PC-3 (cell line): Measurements from ENCODE around the gene HOXB9. TPM values are rescaled to one million over a fixed set of nuclear protein-coding genes. Genes with fewer than 3 reads are reported as not detected.

ENCODE experiments used
- ATAC-seq: fragments of 200-7000 bp; cut with Tn5 transposase; 2 replicates; pipeline ENCODE4 v1.9.1; 2020; ENCODE audit warnings: mild to moderate bottlenecking, moderate library complexity
- BruUV-seq: library from RNA; stranded (reverse); fragments of 400-500 nt; replicated peaks from 2 replicates; lab custom pipeline; 2021; lab: Mats Ljungman, UMichigan
- CTCF ChIA-PET: fragments of 300-600 bp; sonication (Branson Sonifier 250); formaldehyde crosslinking; loops from one replicate; lab custom pipeline; 2022; ENCODE audit warnings: antibody characterized with exemption; lab: Charles Lee
- POLR2A ChIA-PET: fragments of 300-600 bp; sonication (Branson Sonifier 250); formaldehyde crosslinking; loops from one replicate; lab custom pipeline; 2022; ENCODE audit warnings: antibody characterized with exemption; ENCODE audit not compliant: unreplicated experiment; lab: Charles Lee
- DNase-seq: peaks from one replicate; pipeline ENCODE4 v3.0.0-alpha.2; 2015
- H2AFZ ChIP-seq: fragments of 300-600 bp; sonication (generic); 2 replicates; pipeline ENCODE4 v1.6.0; 2016; ENCODE audit warnings: antibody characterized with exemption, low read length
- H3F3A ChIP-seq: fragments of 300-600 bp; sonication (generic); one replicate; pipeline ENCODE4 v1.6.0; 2017; ENCODE audit warnings: antibody characterized with exemption, low read length, control low read depth, mild to moderate bottlenecking; ENCODE audit not compliant: unreplicated experiment
- H3K27ac ChIP-seq: fragments of 300-600 bp; sonication (generic); 2 replicates; pipeline ENCODE4 v1.5.1; 2016; ENCODE audit warnings: mild to moderate bottlenecking, low read length
- H3K27me3 ChIP-seq: fragments of 300-600 bp; sonication (generic); 2 replicates; pipeline ENCODE4 v1.6.1; 2016; ENCODE audit warnings: low read length, mixed read lengths
- H3K36me3 ChIP-seq: fragments of 300-600 bp; sonication (generic); 2 replicates; pipeline ENCODE4 v1.6.1; 2016; ENCODE audit warnings: low read depth, mixed run types, low read length, mixed read lengths
- H3K4me1 ChIP-seq: fragments of 300-600 bp; sonication (generic); 2 replicates; pipeline ENCODE4 v1.5.1; 2016; ENCODE audit warnings: low read length; ENCODE audit not compliant: insufficient read depth
- H3K4me2 ChIP-seq: fragments of 300-600 bp; sonication (generic); 2 replicates; pipeline ENCODE4 v1.6.0; 2016; ENCODE audit warnings: low read length
- H3K4me3 ChIP-seq: fragments of 300-600 bp; sonication (generic); 2 replicates; pipeline ENCODE4 v1.5.1; 2016; ENCODE audit warnings: mild to moderate bottlenecking, low read length, mixed read lengths
- H3K79me2 ChIP-seq: fragments of 300-600 bp; sonication (generic); 2 replicates; pipeline ENCODE4 v1.6.1; 2017; ENCODE audit warnings: low read length, mixed read lengths
- H3K9ac ChIP-seq: fragments of 300-600 bp; sonication (generic); 2 replicates; pipeline ENCODE4 v1.6.0; 2016; ENCODE audit warnings: mild to moderate bottlenecking, low read length
- H3K9me2 ChIP-seq: fragments of 300-600 bp; sonication (generic); replicated peaks from 2 replicates; pipeline ENCODE4 v1.6.1; 2016; ENCODE audit warnings: mixed run types, low read length, mixed read lengths
- H3K9me3 ChIP-seq: fragments of 300-600 bp; sonication (generic); 2 replicates; pipeline ENCODE4 v1.6.1; 2016; ENCODE audit warnings: low read length, mixed read lengths
- H4K20me1 ChIP-seq: fragments of 300-600 bp; sonication (generic); 2 replicates; pipeline ENCODE4 v1.6.1; 2016; ENCODE audit warnings: low read length, mixed read lengths
- CTCF ChIP-seq: fragments of 300-600 bp; sonication (generic); conservative IDR thresholded peaks from 2 replicates; pipeline ENCODE4 v1.5.1; 2017; ENCODE audit warnings: antibody characterized with exemption, low read depth, mild to moderate bottlenecking, low read length
- EZH2 ChIP-seq: fragments of 300-600 bp; sonication (generic); IDR thresholded peaks from one replicate; pipeline ENCODE4 v1.6.1; 2017; ENCODE audit warnings: antibody characterized with exemption, mild to moderate bottlenecking, low read length; ENCODE audit not compliant: unreplicated experiment
- EZH2phosphoT487 ChIP-seq: fragments of 300-600 bp; sonication (generic); IDR thresholded peaks from 2 replicates; pipeline ENCODE4 v1.6.1; 2018; ENCODE audit warnings: mild to moderate bottlenecking, antibody characterized with exemption, low read length, borderline replicate concordance
- intact Hi-C: fragments of 100-400 bp; cut with micrococcal nuclease; formaldehyde crosslinking; loops from 2 replicates; pipeline ENCODE4 v1.9.0; 2023
- total RNA-seq: library from RNA; depleted of rRNA; stranded (reverse); fragments of >200 nt; gene quantifications from 2 replicates; pipeline ENCODE4 v1.2.3, GENCODE V29; 2014

Gene HOXB9
- total RNA-seq, 1 experiment from 2014 or later, result 7.0 TPM

GRCh38 chr17:48610282-48611211 lies 15.6 kb downstream of the HOXB9 start, which contains the start of gene HOXB7:
Gene HOXB7 (minus strand): TSS chr17:48611017. CDS start chr17:48610918, 99 bp downstream.
- Histone ChIP-seq H3K36me3 (no peaks in the 10 kb centered on the region), H3K27ac (no peak within 1 kb of the TSS), H3K9me3 (no peaks in the 10 kb centered on the region), H4K20me1 (no peaks in the 10 kb centered on the region), H3K9ac (no peak within 1 kb of the TSS; the same call in 1 of the 2 replicates), H2AFZ (peak within 1 kb of the TSS; percentile 80), H3K79me2 (no peaks in the 10 kb centered on the region), H3K27me3 (peaks cover 34% of the 10 kb centered on the region), H3K4me1 (peaks cover 12% of the 10 kb centered on the region), H3K4me2 (peak within 1 kb of the TSS; percentile 84), H3K4me3 (peak within 1 kb of the TSS; percentile 61), H3F3A (no peaks in the 10 kb centered on the region), H3K9me2 (no peaks in the 10 kb centered on the region)
- ATAC-seq (no peak), DNase-seq (no peak)
- intact Hi-C loops, result no loop called here
- POLR2A ChIA-PET, result no interaction called here
- CTCF ChIA-PET, result no interaction called here
- no TSS peak for BruUV-seq
- TF ChIP-seq EZH2, result no peak
- TF ChIP-seq CTCF, result no peak
- TF ChIP-seq EZH2phosphoT487, result no peak

GRCh38 chr17:48609759-48610281 lies 16.3 kb downstream of the HOXB9 start:
- H3K4me2 ChIP-seq, result no peak overlapping the region
- H2AFZ ChIP-seq, result no peak overlapping the region
- H3K36me3 ChIP-seq, result no peaks in the 10 kb centered on the region
- ATAC-seq, result no peak
- H3K4me3 ChIP-seq, result no peak overlapping the region
- no peaks in the 10 kb centered on the region for H4K20me1 ChIP-seq
- no TSS peak for BruUV-seq
- ChIA-PET POLR2A (no interaction called here), CTCF (no interaction called here)
- intact Hi-C loops, result no loop called here
- no peaks in the 10 kb centered on the region for H3F3A ChIP-seq
- H3K9me3 ChIP-seq, result no peaks in the 10 kb centered on the region
- H3K4me1 ChIP-seq, result peaks cover 18% of the 10 kb centered on the region
- no peaks in the 10 kb centered on the region for H3K79me2 ChIP-seq
- TF ChIP-seq EZH2, result no peak
- TF ChIP-seq EZH2phosphoT487, result no peak
- no peak for TF ChIP-seq CTCF
- H3K27ac ChIP-seq, result no peak overlapping the region
- peaks cover 27% of the 10 kb centered on the region for H3K27me3 ChIP-seq
- no peaks in the 10 kb centered on the region for H3K9me2 ChIP-seq
- H3K9ac ChIP-seq, result no peak overlapping the region
- no peak for DNase-seq
